Astrocyte (in vitro differentiated cells and primary cell): ENCODE data around the gene LTBP2. TPM values are rescaled to one million over a fixed set of nuclear protein-coding genes. Genes with fewer than 3 reads are reported as not detected.

Experiments
- DNase-seq: peaks from one replicate; pipeline ENCODE4 v3.0.0-alpha.2; 2010; ENCODE audit warnings: low read depth
- FAIRE-seq: peaks from 2 replicates; lab custom pipeline; 2011; peaks lifted over from hg19 to GRCh38; lab: Jason Lieb, UNC
- H2AFZ ChIP-seq: 2 replicates; pipeline ENCODE4 v1.6.0; 2012; ENCODE audit warnings: low read depth, low read length, inconsistent platforms
- H3K27ac ChIP-seq: 2 replicates; pipeline ENCODE4 v1.5.1; 2011; ENCODE audit warnings: low read depth, low read length, inconsistent platforms
- H3K27me3 ChIP-seq: 2 replicates; pipeline ENCODE4 v1.6.0; 2011; ENCODE audit warnings: low read length, inconsistent platforms; ENCODE audit not compliant: insufficient read depth
- H3K36me3 ChIP-seq: 2 replicates; pipeline ENCODE4 v1.5.1; 2011; ENCODE audit warnings: low read length, inconsistent platforms; ENCODE audit not compliant: insufficient read depth
- H3K4me1 ChIP-seq: 2 replicates; pipeline ENCODE4 v1.5.1; 2011; ENCODE audit warnings: low read length, inconsistent platforms; ENCODE audit not compliant: insufficient read depth
- H3K4me2 ChIP-seq: 2 replicates; pipeline ENCODE4 v1.6.0; 2012; ENCODE audit warnings: low read length, inconsistent platforms
- H3K4me3 ChIP-seq: 2 replicates; pipeline ENCODE4 v1.5.1; 2011; ENCODE audit warnings: low read depth, mild to moderate bottlenecking, low read length, inconsistent platforms; ENCODE audit not compliant: insufficient read depth
- H3K79me2 ChIP-seq: 2 replicates; pipeline ENCODE4 v1.6.0; 2012; ENCODE audit warnings: mild to moderate bottlenecking, low read length, inconsistent platforms; ENCODE audit not compliant: insufficient read depth
- H3K9ac ChIP-seq: 2 replicates; pipeline ENCODE4 v1.6.0; 2012; ENCODE audit warnings: mild to moderate bottlenecking, low read length, inconsistent platforms
- H3K9me3 ChIP-seq: 2 replicates; pipeline ENCODE4 v1.5.1; 2012; ENCODE audit warnings: low read depth, mild to moderate bottlenecking, low read length, inconsistent platforms; ENCODE audit not compliant: insufficient read depth
- H4K20me1 ChIP-seq: 2 replicates; pipeline ENCODE4 v1.6.0; 2012; ENCODE audit warnings: low read length, inconsistent platforms; ENCODE audit not compliant: insufficient read depth
- H3K27ac Mint-ChIP-seq: one replicate; pipeline ENCODE4 v1.8.0; 2021; ENCODE audit warnings: mild to moderate bottlenecking, mixed read lengths; ENCODE audit not compliant: unreplicated experiment
- H3K27me3 Mint-ChIP-seq: one replicate; pipeline ENCODE4 v1.8.0; 2021; ENCODE audit warnings: low read depth, mixed read lengths; ENCODE audit not compliant: unreplicated experiment
- H3K36me3 Mint-ChIP-seq: one replicate; pipeline ENCODE4 v1.8.0; 2021; ENCODE audit warnings: low read depth, mixed read lengths; ENCODE audit not compliant: unreplicated experiment
- H3K4me1 Mint-ChIP-seq: one replicate; pipeline ENCODE4 v1.8.0; 2021; ENCODE audit warnings: low read depth, mixed read lengths; ENCODE audit not compliant: unreplicated experiment
- H3K4me3 Mint-ChIP-seq: one replicate; pipeline ENCODE4 v1.8.0; 2021; ENCODE audit warnings: mild to moderate bottlenecking, moderate library complexity, mixed read lengths; ENCODE audit not compliant: unreplicated experiment
- H3K9me3 Mint-ChIP-seq: one replicate; pipeline ENCODE4 v1.8.0; 2021; ENCODE audit warnings: mild to moderate bottlenecking, mixed read lengths; ENCODE audit not compliant: unreplicated experiment
- CTCF ChIP-seq: IDR thresholded peaks from 2 replicates; pipeline ENCODE4 v1.5.1; 2011; ENCODE audit warnings: low read depth, mild to moderate bottlenecking, inconsistent platforms, low read length, moderate library complexity; ENCODE audit not compliant: insufficient read depth
- EZH2 ChIP-seq: IDR thresholded peaks from 2 replicates; pipeline ENCODE4 v1.6.1; 2012; ENCODE audit warnings: mild to moderate bottlenecking, low read length, inconsistent platforms; ENCODE audit not compliant: insufficient read depth
- total RNA-seq: library from RNA; stranded (reverse); gene quantifications from 2 replicates; pipeline ENCODE4 v1.2.1, GENCODE V29; 2021

Gene LTBP2
- total RNA-seq, 1 donor from 2014 or later: 162 TPM

GRCh38 chr14:74614508-74615495 lies 2.8 kb upstream of the LTBP2 start:
- DNase-seq (peak; percentile 40), FAIRE-seq (no peak)
- Histone ChIP-seq H3K9ac (no peak overlapping the region), H3K79me2 (peaks cover 44% of the 10 kb centered on the region), H3K4me3 (peak overlapping the region; percentile 26), H3K27me3 (no peaks in the 10 kb centered on the region), H3K4me2 (peak overlapping the region; percentile 78), H2AFZ (no peak overlapping the region), H3K9me3 (no peaks in the 10 kb centered on the region), H3K4me1 (peaks cover 77% of the 10 kb centered on the region), H4K20me1 (peaks cover 11% of the 10 kb centered on the region), H3K27ac (no peak overlapping the region), H3K36me3 (no peaks in the 10 kb centered on the region)
- peaks cover 64% of the 10 kb centered on the region for H3K4me1 Mint-ChIP-seq
- peak overlapping the region; percentile 82 for H3K27ac Mint-ChIP-seq
- peak overlapping the region; percentile 17 for H3K4me3 Mint-ChIP-seq
- H3K27me3 Mint-ChIP-seq: no peaks in the 10 kb centered on the region
- H3K36me3 Mint-ChIP-seq: peaks cover 11% of the 10 kb centered on the region
- no peaks in the 10 kb centered on the region for H3K9me3 Mint-ChIP-seq
- TF ChIP-seq CTCF (no peak), EZH2 (no peak)

DNA sequence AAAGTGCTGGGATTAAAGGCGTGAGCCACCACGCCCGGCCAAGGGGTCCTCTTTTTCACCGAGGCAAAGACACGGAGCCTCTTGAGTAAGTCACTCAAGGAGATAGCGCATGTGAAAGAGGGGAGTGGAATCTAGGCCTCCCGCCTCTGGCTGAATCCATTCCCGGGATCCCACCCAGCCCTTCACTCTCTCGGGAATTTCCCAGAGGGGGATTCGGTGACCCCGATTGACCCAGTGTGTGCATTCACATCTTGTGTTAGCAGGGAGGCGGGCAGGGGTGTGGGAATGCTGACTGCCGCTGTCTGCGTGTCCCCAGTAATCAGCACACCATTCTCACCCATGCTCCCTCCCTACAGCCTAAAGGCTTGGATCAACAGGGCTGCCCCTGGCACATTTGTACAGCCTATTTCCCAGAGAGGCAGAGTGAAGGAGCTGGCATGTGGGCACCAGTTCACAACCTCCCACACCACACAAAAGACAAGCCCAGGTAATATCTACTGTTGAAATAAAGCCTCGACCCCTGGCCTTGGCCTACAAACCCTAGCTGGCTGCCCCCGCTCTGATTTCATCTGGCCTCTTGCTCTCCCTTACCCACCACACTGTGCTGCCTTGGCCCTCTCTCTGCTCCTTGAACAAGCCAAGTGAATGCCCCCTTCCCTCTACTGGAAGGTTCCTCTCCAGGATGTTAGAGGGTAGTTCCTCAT lies 1.3 kb upstream of the LTBP2 start:
- H3K4me1 Mint-ChIP-seq: peaks cover 62% of the 10 kb centered on the region
- H3K4me3 Mint-ChIP-seq: peak overlapping the region; percentile 76
- no peaks in the 10 kb centered on the region for H3K27me3 Mint-ChIP-seq

More for the DNA sequence above, 1.3 kb upstream of the LTBP2 start:
- Histone ChIP-seq H3K79me2 (peaks cover 58% of the 10 kb centered on the region), H3K4me2 (peak overlapping the region; percentile 78), H3K27ac (no peak overlapping the region), H3K4me1 (peaks cover 74% of the 10 kb centered on the region), H2AFZ (no peak overlapping the region), H3K4me3 (no peak overlapping the region), H3K27me3 (no peaks in the 10 kb centered on the region), H3K9ac (no peak overlapping the region), H3K36me3 (no peaks in the 10 kb centered on the region), H3K9me3 (no peaks in the 10 kb centered on the region), H4K20me1 (peaks cover 25% of the 10 kb centered on the region)
- DNase-seq: no peak
- peak overlapping the region; percentile 82 for H3K27ac Mint-ChIP-seq
- FAIRE-seq: no peak
- TF ChIP-seq EZH2 (no peak), CTCF (no peak)
- H3K36me3 Mint-ChIP-seq: peaks cover 11% of the 10 kb centered on the region
- H3K9me3 Mint-ChIP-seq: no peaks in the 10 kb centered on the region
